SIG-M5 (cell line): ENCODE measurements around the gene KCNQ5.

Experiments
- DNase-seq: peaks from one replicate; lab custom pipeline; 2025; lab: John Stamatoyannopoulos, UW

The KCNQ5 gene

GRCh38 chr6:72676995-72677394 is 55.1 kb downstream of the KCNQ5 start:
- DNase-seq: no peak

- DNase-seq: no peak
These were observed 55.9 kb downstream of the KCNQ5 start for GRCh38 chr6:72677740-72678139.

- DNase-seq: no peak
These were observed 61.9 kb downstream of the KCNQ5 start for GRCh38 chr6:72683797-72684196.

GRCh38 chr6:72689107-72689954 is 67.5 kb downstream of the KCNQ5 start:
- DNase-seq: no peak

GRCh38 chr6:72691249-72691648 is 69.4 kb downstream of the KCNQ5 start:
- no peak for DNase-seq

GRCh38 chr6:72696055-72696454 is 74.2 kb downstream of the KCNQ5 start:
- no peak for DNase-seq

- no peak for DNase-seq
These were observed 77.3 kb downstream of the KCNQ5 start for GRCh38 chr6:72699159-72699558.

- no peak for DNase-seq
These were observed 80.6 kb downstream of the KCNQ5 start for GRCh38 chr6:72702421-72702820.

- DNase-seq: no peak
These were observed 81.2 kb downstream of the KCNQ5 start for GRCh38 chr6:72703093-72703492.

GRCh38 chr6:72704979-72705378 is 83.1 kb downstream of the KCNQ5 start:
- DNase-seq: no peak

- DNase-seq: no peak
These were observed 87.6 kb downstream of the KCNQ5 start for GRCh38 chr6:72709431-72709830.

GRCh38 chr6:72711731-72712130 is 89.9 kb downstream of the KCNQ5 start:
- no peak for DNase-seq

- DNase-seq: no peak
These were observed 91.0 kb downstream of the KCNQ5 start for GRCh38 chr6:72712910-72713309.

- DNase-seq: no peak
These were observed 93.3 kb downstream of the KCNQ5 start for GRCh38 chr6:72715119-72715518.

GRCh38 chr6:72716916-72717315 is 95.1 kb downstream of the KCNQ5 start:
- no peak for DNase-seq

GRCh38 chr6:72720464-72720863 is 98.6 kb downstream of the KCNQ5 start:
- DNase-seq: no peak

GRCh38 chr6:72721346-72721745 is 99.5 kb downstream of the KCNQ5 start:
- DNase-seq: no peak

- DNase-seq: no peak
These were observed 102.7 kb downstream of the KCNQ5 start for GRCh38 chr6:72724545-72724944.

- no peak for DNase-seq
These were observed 107.0 kb downstream of the KCNQ5 start for GRCh38 chr6:72728706-72729343.

- peak; percentile 37 for DNase-seq
These were observed 111.2 kb downstream of the KCNQ5 start for GRCh38 chr6:72733045-72733444.

GRCh38 chr6:72738091-72738490 is 116.2 kb downstream of the KCNQ5 start:
- DNase-seq: no peak

GRCh38 chr6:72739368-72739779 is 117.5 kb downstream of the KCNQ5 start:
- DNase-seq: peak; percentile 12

- no peak for DNase-seq
These were observed 118.3 kb downstream of the KCNQ5 start for GRCh38 chr6:72740135-72740534.

GRCh38 chr6:72741083-72741482 is 119.2 kb downstream of the KCNQ5 start:
- no peak for DNase-seq
